Lung (tissue), 12 donors: ENCODE data around the gene ADGRB2. TPM values are rescaled to one million over a fixed set of nuclear protein-coding genes. Genes with fewer than 3 reads are reported as not detected.
A peak's percentile ranks its signal among the peaks of the same experiment; 100 is the strongest.

Experiments
- ATAC-seq: fragments of 200-7000 bp; cut with Tn5 transposase; one replicate; pipeline ENCODE4 v1.9.1; 2020; ENCODE audit warnings: moderate number of reproducible peaks; ENCODE audit not compliant: insufficient read depth, low FRiP score
- DNase-seq, 3 donors: peaks; one replicate each; pipeline ENCODE4 v3.0.0-alpha.2; 2013 to 2017
- H3K27ac ChIP-seq, 2 donors: one replicate each; pipeline ENCODE4 v1.5.1; 2013; ENCODE audit warnings: mild to moderate bottlenecking in 2 of 2, moderate library complexity in 2 of 2, control low read depth in 1 of 2, inconsistent platforms in 1 of 2, low read depth in 1 of 2, low read length in 1 of 2
- H3K27me3 ChIP-seq, 3 donors: one replicate each; pipeline ENCODE4 v1.5.1; 2013; ENCODE audit warnings: low read length in 2 of 3; ENCODE audit not compliant: control insufficient read depth in 3 of 3, insufficient read depth in 3 of 3
- H3K36me3 ChIP-seq, 4 donors: one replicate each; pipeline ENCODE4 v1.5.1; 2013; ENCODE audit warnings: low read length in 4 of 4, mild to moderate bottlenecking in 1 of 4, moderate library complexity in 1 of 4; ENCODE audit not compliant: control insufficient read depth in 4 of 4, insufficient read depth in 4 of 4
- H3K4me1 ChIP-seq, 5 donors: one replicate each; pipeline ENCODE4 v1.5.1; 2013; ENCODE audit warnings: low read length in 5 of 5, mild to moderate bottlenecking in 2 of 5, moderate library complexity in 1 of 5; ENCODE audit not compliant: control insufficient read depth in 5 of 5, insufficient read depth in 5 of 5
- H3K4me3 ChIP-seq: one replicate; pipeline ENCODE4 v1.5.1; 2013; ENCODE audit warnings: mild to moderate bottlenecking, control low read depth, moderate library complexity
- H3K9ac ChIP-seq, 2 donors: one replicate each; pipeline ENCODE4 v1.5.1; 2013; ENCODE audit warnings: low read length in 2 of 2, control low read depth in 1 of 2; ENCODE audit not compliant: insufficient read depth in 1 of 2
- H3K9me3 ChIP-seq, 4 donors: one replicate each; pipeline ENCODE4 v1.5.1; 2013; ENCODE audit warnings: low read length in 3 of 4, mild to moderate bottlenecking in 1 of 4, moderate library complexity in 1 of 4; ENCODE audit not compliant: control insufficient read depth in 4 of 4, insufficient read depth in 3 of 4
- WGBS, 2 donors: extraction: QIAGEN DNeasy Blood & Tissue Kit; methylation state at CpG; one replicate each; pipeline ENCODE4 v1.1.7; 2013; 5-methylcytosine and 5-hydroxymethylcytosine counted together
- polyA plus RNA-seq, 2 donors: library from polyadenylated mRNA; stranded (reverse); fragments of 200-250 nt; gene quantifications; one replicate each; pipeline ENCODE4 v1.2.1, GENCODE V29; 2013
- total RNA-seq, 2 donors: library from RNA; depleted of rRNA in 1 of 2; stranded (reverse); fragments of >200 nt in 1 of 2; gene quantifications; one replicate each; pipeline ENCODE4 v1.2.1, GENCODE V29; 2014 to 2021
- TF ChIP-seq, protein P1 (sequence below): IDR thresholded peaks from 2 replicates; pipeline ENCODE4 v1.5.1; 2012; ENCODE audit warnings: mild to moderate bottlenecking; ENCODE audit errors: control extremely low read depth, extremely low read depth
- donor health status: control.
- donor health status: control.
- donor health status: Bipolar disorder and iron deficiency.
- donor health status: healthy.
- donor health status: DM: yes; HTN: yes; CAD: no.

The ADGRB2 gene
- total and polyA plus RNA-seq, 4 donors = 0.44 to 7.6 (median 1.3) TPM

DNA sequence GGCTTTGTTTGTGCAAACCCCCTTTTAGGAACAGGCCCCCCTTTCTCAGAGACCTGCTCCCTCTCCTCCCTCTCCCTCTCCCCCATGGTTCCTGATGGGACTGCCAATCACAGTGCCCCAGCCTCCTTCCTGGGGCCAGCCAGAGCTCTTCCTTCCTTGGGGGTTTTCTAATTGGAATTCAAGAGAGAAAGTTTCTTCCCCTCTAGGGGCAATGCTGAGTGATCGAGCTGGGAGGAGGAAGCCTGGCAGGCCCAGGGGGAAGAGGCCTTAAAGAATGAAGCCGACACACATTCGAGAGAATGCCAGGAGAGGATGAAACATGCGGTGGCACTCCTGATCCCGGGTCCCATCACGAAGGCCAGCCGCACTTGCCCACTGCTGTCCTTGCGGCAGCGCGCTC is 39.0 kb downstream of the ADGRB2 start:
- Histone ChIP-seq H3K4me3 (no peak overlapping the region), H3K27me3 (no peaks in the 10 kb centered on the region), H3K27ac (no peak overlapping the region), H3K9ac (no peak overlapping the region), H3K9me3 (peaks cover 0 to 4% (median 0%) of the 10 kb centered on the region in 4 donors), H3K36me3 (no peaks in the 10 kb centered on the region), H3K4me1 (no peaks in the 10 kb centered on the region)
- 74 to 76% methylated on average over 10 of the region's 10 CpGs for WGBS, 2 donors
- TF ChIP-seq, protein P1, sequence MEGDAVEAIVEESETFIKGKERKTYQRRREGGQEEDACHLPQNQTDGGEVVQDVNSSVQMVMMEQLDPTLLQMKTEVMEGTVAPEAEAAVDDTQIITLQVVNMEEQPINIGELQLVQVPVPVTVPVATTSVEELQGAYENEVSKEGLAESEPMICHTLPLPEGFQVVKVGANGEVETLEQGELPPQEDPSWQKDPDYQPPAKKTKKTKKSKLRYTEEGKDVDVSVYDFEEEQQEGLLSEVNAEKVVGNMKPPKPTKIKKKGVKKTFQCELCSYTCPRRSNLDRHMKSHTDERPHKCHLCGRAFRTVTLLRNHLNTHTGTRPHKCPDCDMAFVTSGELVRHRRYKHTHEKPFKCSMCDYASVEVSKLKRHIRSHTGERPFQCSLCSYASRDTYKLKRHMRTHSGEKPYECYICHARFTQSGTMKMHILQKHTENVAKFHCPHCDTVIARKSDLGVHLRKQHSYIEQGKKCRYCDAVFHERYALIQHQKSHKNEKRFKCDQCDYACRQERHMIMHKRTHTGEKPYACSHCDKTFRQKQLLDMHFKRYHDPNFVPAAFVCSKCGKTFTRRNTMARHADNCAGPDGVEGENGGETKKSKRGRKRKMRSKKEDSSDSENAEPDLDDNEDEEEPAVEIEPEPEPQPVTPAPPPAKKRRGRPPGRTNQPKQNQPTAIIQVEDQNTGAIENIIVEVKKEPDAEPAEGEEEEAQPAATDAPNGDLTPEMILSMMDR = no peak
- DNase-seq (no peak), ATAC-seq (no peak)

DNA sequence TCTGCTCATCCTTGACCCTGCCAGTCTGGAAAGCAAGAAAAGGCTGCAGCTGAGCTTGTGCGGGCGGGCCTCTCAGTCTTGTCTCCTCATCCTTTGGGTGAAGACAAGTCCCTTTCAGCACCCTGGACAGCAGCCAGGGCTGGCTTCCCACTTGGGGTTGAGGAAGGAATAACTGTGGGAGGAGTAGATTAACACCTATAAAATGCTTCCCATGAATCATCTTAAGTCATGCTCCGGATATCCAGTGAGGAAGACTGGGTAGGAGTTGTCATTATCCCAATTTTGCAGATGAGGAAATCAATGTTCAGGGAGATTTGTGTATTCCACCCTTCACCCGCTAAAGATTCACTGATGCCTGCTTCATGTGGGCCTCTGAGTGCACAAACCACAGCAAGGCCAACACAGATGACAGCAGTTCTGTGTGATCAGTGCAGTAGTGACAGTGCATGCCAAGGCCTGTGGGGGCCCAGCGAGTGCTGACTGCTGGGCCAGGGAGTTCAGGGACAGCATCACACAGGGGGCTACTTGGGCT is 40.2 kb downstream of the ADGRB2 start:
- DNase-seq (peak; percentile 76 to 82 (median 79)), ATAC-seq (no peak)

DNA sequence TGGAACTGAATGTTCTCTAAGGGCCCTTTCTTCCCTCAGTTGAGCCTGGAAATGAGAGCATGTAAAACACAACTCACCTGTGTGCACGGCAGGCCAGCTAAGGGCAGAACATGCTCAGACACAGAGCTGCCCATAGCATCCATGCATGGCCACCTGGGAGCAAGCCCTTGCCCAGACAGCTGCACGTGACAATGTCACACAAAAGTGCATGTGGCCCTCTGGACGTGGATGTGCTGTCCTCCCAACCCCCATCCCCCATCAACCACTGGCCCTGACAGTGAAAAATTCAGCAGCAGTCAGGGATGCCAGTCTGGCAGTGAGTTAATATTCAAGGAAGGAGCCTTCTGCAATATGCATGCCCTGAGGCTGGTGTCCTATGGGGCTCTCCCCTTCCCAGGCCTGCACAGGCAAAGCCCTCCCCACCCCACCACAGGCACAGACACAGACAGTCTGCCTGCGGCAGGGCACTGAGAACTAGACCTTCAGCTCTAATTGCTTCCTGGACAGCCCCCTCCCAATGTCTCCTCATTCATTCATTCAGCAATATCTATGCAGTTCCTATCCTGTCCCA is 45.7 kb downstream of the ADGRB2 start:
- Histone ChIP-seq H3K4me3 (no peak overlapping the region), H3K4me1 (peaks cover 0 to 21% (median under 1%) of the 10 kb centered on the region in 5 donors), H3K27ac (no peak overlapping the region), H3K36me3 (no peaks in the 10 kb centered on the region), H3K9ac (no peak overlapping the region), H3K27me3 (peaks cover 0 to 6% (median 0%) of the 10 kb centered on the region in 3 donors), H3K9me3 (no peaks in the 10 kb centered on the region)
- TF ChIP-seq, protein P1 = no peak
- 60 to 82% methylated on average over 4 of the region's 4 CpGs for WGBS, 2 donors
- no peak for ATAC-seq
- no peak for DNase-seq

More for the DNA sequence above, 40.2 kb downstream of the ADGRB2 start:
- peaks cover 0 to 5% (median 0%) of the 10 kb centered on the region in 3 donors for H3K27me3 ChIP-seq
- H3K4me1 ChIP-seq = no peaks in the 10 kb centered on the region
- WGBS, 2 donors = 46 to 50% methylated on average over 5 of the region's 5 CpGs
- H3K27ac ChIP-seq = no peak overlapping the region
- peaks cover 0 to 4% (median 0%) of the 10 kb centered on the region in 4 donors for H3K9me3 ChIP-seq
- no peak overlapping the region for H3K4me3 ChIP-seq
- no peaks in the 10 kb centered on the region for H3K36me3 ChIP-seq
- TF ChIP-seq, protein P1 = no peak
- no peak overlapping the region for H3K9ac ChIP-seq

DNA sequence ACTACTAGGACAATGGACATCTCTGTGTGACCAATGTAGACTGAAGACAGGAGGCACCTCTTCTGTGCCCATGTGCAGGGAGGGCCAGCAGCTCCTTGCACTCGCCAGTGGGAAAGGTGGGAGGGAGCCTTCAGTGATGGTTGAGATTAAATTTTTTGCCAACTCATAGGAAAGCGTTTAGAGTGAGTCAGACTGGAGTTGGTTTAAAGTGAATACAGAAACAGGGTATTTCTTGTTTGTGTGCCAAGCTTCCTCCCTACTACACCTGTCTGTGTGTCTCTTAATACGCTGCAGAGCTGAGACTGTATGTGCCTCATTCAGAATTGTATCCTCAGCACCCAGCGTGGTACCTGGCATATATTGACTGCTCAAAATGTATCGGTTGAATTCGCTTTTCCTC is 46.8 kb downstream of the ADGRB2 start:
- Histone ChIP-seq H3K27ac (no peak overlapping the region), H3K27me3 (peaks cover 0 to 6% (median 0%) of the 10 kb centered on the region in 3 donors), H3K9me3 (no peaks in the 10 kb centered on the region), H3K4me3 (no peak overlapping the region), H3K36me3 (no peaks in the 10 kb centered on the region), H3K9ac (no peak overlapping the region), H3K4me1 (peaks cover 0 to 32% (median 6%) of the 10 kb centered on the region in 5 donors)
- TF ChIP-seq, protein P1 = no peak
- DNase-seq (no peak), ATAC-seq (no peak)
- 65 to 74% methylated on average over 6 of the region's 6 CpGs for WGBS, 2 donors
